ENCODE results near the gene CHERP.
"Not testable (repeated sequence)": the region's sequence is repeated elsewhere in the genome, so short reads cannot be mapped to it uniquely, and the experiment has no call there.

The CHERP gene

GRCh38 chr19:16548956-16549355 lies 6.7 kb upstream of the CHERP start:
- no peaks in the 10 kb centered on the region for H3K27me3 ChIP-seq (ENCODE audit: insufficient read depth, insufficient read length)
- no peak overlapping the region for H3K4me3 ChIP-seq (ENCODE audit: insufficient read length, low read depth)
- H3K9ac ChIP-seq (ENCODE audit: insufficient read length, low read depth) = no peak overlapping the region
- no peaks in the 10 kb centered on the region for H3K9me3 ChIP-seq (ENCODE audit: insufficient read depth, low read length)
- peaks cover 29% of the 10 kb centered on the region for H3K36me3 ChIP-seq (ENCODE audit: insufficient read depth, insufficient read length, low read length)
- H3K4me1 ChIP-seq (ENCODE audit: insufficient read depth, insufficient read length) = peaks cover 5% of the 10 kb centered on the region
- TF ChIP-seq SUZ12 (IDR thresholded peaks at IDR 0.05; ENCODE audit: extremely low read depth, insufficient read depth, insufficient read length) = no peak
- TF ChIP-seq ZNF274 (IDR thresholded peaks at IDR 0.05; ENCODE audit: low read depth, low read length) = no peak
- no peak for TF ChIP-seq YY1 (IDR thresholded peaks at IDR 0.05; ENCODE audit: insufficient read depth, insufficient read length)
- no peak for DNase-seq (ENCODE audit: low read depth, low spot score)

- no peak for TF ChIP-seq ZNF274 (IDR thresholded peaks at IDR 0.05; ENCODE audit: low read depth, low read length)
- TF ChIP-seq YY1 (IDR thresholded peaks at IDR 0.05; ENCODE audit: insufficient read depth, insufficient read length) = no peak
- TF ChIP-seq SUZ12 (IDR thresholded peaks at IDR 0.05; ENCODE audit: extremely low read depth, insufficient read depth, insufficient read length) = no peak
- Histone ChIP-seq H3K27me3 (ENCODE audit: insufficient read depth, insufficient read length) (no peaks in the 10 kb centered on the region), H3K36me3 (ENCODE audit: insufficient read depth, insufficient read length, low read length) (peaks cover 28% of the 10 kb centered on the region), H3K4me1 (ENCODE audit: insufficient read depth, insufficient read length) (peaks cover 11% of the 10 kb centered on the region), H3K9me3 (ENCODE audit: insufficient read depth, low read length) (no peaks in the 10 kb centered on the region), H3K4me3 (ENCODE audit: insufficient read length, low read depth) (no peak overlapping the region), H3K9ac (ENCODE audit: insufficient read length, low read depth) (peak overlapping the region; percentile 32)
- no peak for DNase-seq (ENCODE audit: low read depth, low spot score)
Observed at GRCh38 chr19:16544473-16545231, 2.4 kb upstream of the CHERP start.

- not testable (repeated sequence) for DNase-seq (ENCODE audit: low read depth, low spot score); H3K9me3 ChIP-seq (ENCODE audit: insufficient read depth, low read length); H3K27me3 ChIP-seq (ENCODE audit: insufficient read depth, insufficient read length); H3K4me3 ChIP-seq (ENCODE audit: insufficient read length, low read depth)
- Histone ChIP-seq H3K4me1 (ENCODE audit: insufficient read depth, insufficient read length) (peaks cover 13% of the 10 kb centered on the region), H3K36me3 (ENCODE audit: insufficient read depth, insufficient read length, low read length) (peaks cover 36% of the 10 kb centered on the region), H3K9ac (ENCODE audit: insufficient read length, low read depth) (peak overlapping the region; percentile 99)
Observed at GRCh38 chr19:16543734-16544133, 1.5 kb upstream of the CHERP start.

- no peak for DNase-seq (ENCODE audit: low read depth, low spot score)
- Histone ChIP-seq H3K9me3 (ENCODE audit: insufficient read depth, low read length) (no peaks in the 10 kb centered on the region), H3K4me3 (ENCODE audit: insufficient read length, low read depth) (peak overlapping the region; percentile 99), H3K36me3 (ENCODE audit: insufficient read depth, insufficient read length, low read length) (peaks cover 42% of the 10 kb centered on the region), H3K4me1 (ENCODE audit: insufficient read depth, insufficient read length) (peaks cover 13% of the 10 kb centered on the region), H3K27me3 (ENCODE audit: insufficient read depth, insufficient read length) (no peaks in the 10 kb centered on the region), H3K9ac (ENCODE audit: insufficient read length, low read depth) (peak overlapping the region; percentile 99)
- TF ChIP-seq SUZ12 (IDR thresholded peaks at IDR 0.05; ENCODE audit: extremely low read depth, insufficient read depth, insufficient read length) (no peak), YY1 (IDR thresholded peaks at IDR 0.05; ENCODE audit: insufficient read depth, insufficient read length) (no peak), ZNF274 (IDR thresholded peaks at IDR 0.05; ENCODE audit: low read depth, low read length) (no peak)
Observed at GRCh38 chr19:16542910-16543472, 754 bp upstream of the CHERP start.

- DNase-seq (ENCODE audit: low read depth, low spot score) = no peak
- TF ChIP-seq ZNF274 (IDR thresholded peaks at IDR 0.05; ENCODE audit: low read depth, low read length) (no peak), YY1 (IDR thresholded peaks at IDR 0.05; ENCODE audit: insufficient read depth, insufficient read length) (no peak), SUZ12 (IDR thresholded peaks at IDR 0.05; ENCODE audit: extremely low read depth, insufficient read depth, insufficient read length) (no peak)
- Histone ChIP-seq H3K9ac (ENCODE audit: insufficient read length, low read depth) (peak overlapping the region; percentile 99), H3K27me3 (ENCODE audit: insufficient read depth, insufficient read length) (no peaks in the 10 kb centered on the region), H3K4me3 (ENCODE audit: insufficient read length, low read depth) (peak overlapping the region; percentile 99), H3K4me1 (ENCODE audit: insufficient read depth, insufficient read length) (peaks cover 13% of the 10 kb centered on the region), H3K36me3 (ENCODE audit: insufficient read depth, insufficient read length, low read length) (peaks cover 56% of the 10 kb centered on the region), H3K9me3 (ENCODE audit: insufficient read depth, low read length) (no peaks in the 10 kb centered on the region)
Observed at GRCh38 chr19:16541526-16542044, 652 bp downstream of the CHERP start.

GRCh38 chr19:16540948-16541347 lies 1.3 kb downstream of the CHERP start:
- H3K4me3 ChIP-seq (ENCODE audit: insufficient read length, low read depth) = peak overlapping the region; percentile 99
- peaks cover 63% of the 10 kb centered on the region for H3K36me3 ChIP-seq (ENCODE audit: insufficient read depth, insufficient read length, low read length)
- peaks cover 13% of the 10 kb centered on the region for H3K4me1 ChIP-seq (ENCODE audit: insufficient read depth, insufficient read length)
- H3K27me3 ChIP-seq (ENCODE audit: insufficient read depth, insufficient read length) = no peaks in the 10 kb centered on the region
- DNase-seq (ENCODE audit: low read depth, low spot score) = no peak
- peak overlapping the region; percentile 99 for H3K9ac ChIP-seq (ENCODE audit: insufficient read length, low read depth)
- no peaks in the 10 kb centered on the region for H3K9me3 ChIP-seq (ENCODE audit: insufficient read depth, low read length)
- TF ChIP-seq YY1 (IDR thresholded peaks at IDR 0.05; ENCODE audit: insufficient read depth, insufficient read length) = no peak
- no peak for TF ChIP-seq SUZ12 (IDR thresholded peaks at IDR 0.05; ENCODE audit: extremely low read depth, insufficient read depth, insufficient read length)
- TF ChIP-seq ZNF274 (IDR thresholded peaks at IDR 0.05; ENCODE audit: low read depth, low read length) = no peak

GRCh38 chr19:16537111-16537510 lies 5.1 kb downstream of the CHERP start:
- TF ChIP-seq ZNF274 (IDR thresholded peaks at IDR 0.05; ENCODE audit: low read depth, low read length) = no peak
- no peak for TF ChIP-seq SUZ12 (IDR thresholded peaks at IDR 0.05; ENCODE audit: extremely low read depth, insufficient read depth, insufficient read length)
- no peak for TF ChIP-seq YY1 (IDR thresholded peaks at IDR 0.05; ENCODE audit: insufficient read depth, insufficient read length)
- Histone ChIP-seq H3K4me3 (ENCODE audit: insufficient read length, low read depth) (no peak overlapping the region), H3K4me1 (ENCODE audit: insufficient read depth, insufficient read length) (peaks cover 12% of the 10 kb centered on the region), H3K36me3 (ENCODE audit: insufficient read depth, insufficient read length, low read length) (peaks cover 93% of the 10 kb centered on the region), H3K9ac (ENCODE audit: insufficient read length, low read depth) (no peak overlapping the region), H3K9me3 (ENCODE audit: insufficient read depth, low read length) (no peaks in the 10 kb centered on the region), H3K27me3 (ENCODE audit: insufficient read depth, insufficient read length) (no peaks in the 10 kb centered on the region)
- no peak for DNase-seq (ENCODE audit: low read depth, low spot score)
